K562 (cell line): Measurements from ENCODE around the gene SHOX.

Experiments used
- CC2D1A ChIP-seq: fragments of 450-650 bp; IDR thresholded peaks from 2 replicates; pipeline ENCODE4 v1.6.1; 2017; ENCODE audit warnings: mild to moderate bottlenecking
- CTCF ChIP-seq, 3 experiments: IDR thresholded peaks in 2 of 3; conservative IDR thresholded peaks in 1 of 3; 2 replicates each; pipeline ENCODE4 v1.5.1; 2011 to 2012; ENCODE audit warnings: low read length in 3 of 3, mild to moderate bottlenecking in 3 of 3, control low read depth in 2 of 3, improper control_type of control experiment in 1 of 3, inconsistent platforms in 1 of 3, low read depth in 1 of 3, mixed read lengths in 1 of 3, moderate library complexity in 1 of 3; ENCODE audit not compliant: insufficient read depth in 2 of 3
- EP300 ChIP-seq: IDR thresholded peaks from 2 replicates; pipeline ENCODE4 v1.6.1; 2012; ENCODE audit warnings: low read length, improper control_type of control experiment
- FOXA1 ChIP-seq: fragments of 450-650 bp; IDR thresholded peaks from 2 replicates; pipeline ENCODE4 v1.6.1; 2016; ENCODE audit warnings: mild to moderate bottlenecking, borderline replicate concordance
- MAFK ChIP-seq: IDR thresholded peaks from 2 replicates; pipeline ENCODE4 v1.6.1; 2011; ENCODE audit warnings: low read length, improper control_type of control experiment
- RNF2 ChIP-seq: sonication (generic); IDR thresholded peaks from 2 replicates; pipeline ENCODE4 v1.6.1; 2016
- TEAD4 ChIP-seq, 2 experiments: sonication (generic) in 1 of 2; formaldehyde crosslinking in 1 of 2; IDR thresholded peaks; 2 replicates each; pipeline versions ENCODE4 v1.6.1 to v1.8.0; 2012 to 2022; ENCODE audit warnings: borderline replicate concordance in 1 of 2, inconsistent platforms in 1 of 2, low read length in 1 of 2, mild to moderate bottlenecking in 1 of 2, missing genetic modification reagents in 1 of 2
- ZBTB33 ChIP-seq: sonication (generic); formaldehyde crosslinking; IDR thresholded peaks from 2 replicates; pipeline ENCODE4 v1.8.1; 2023; ENCODE audit warnings: mild to moderate bottlenecking, missing genetic modification reagents

GRCh38 chrX:623268-623598 lies 7.4 kb upstream of the SHOX start:
- TF ChIP-seq EP300 (no peak), MAFK (no peak), FOXA1 (no peak), ZBTB33 (CRISPR knock-in tag) (no peak), TEAD4 (IDR thresholded peaks at IDR 0.05; ENCODE audit: low read length) (no peak), TEAD4 (CRISPR knock-in tag; IDR thresholded peaks at IDR 0.05; ENCODE audit: borderline replicate concordance) (no peak), CTCF (IDR thresholded peaks at IDR 0.05 in 2 of 3, conservative IDR thresholded peaks at IDR 0.05 in 1 of 3; ENCODE audit: insufficient read depth in 2 of 3, low read depth in 1 of 3, low read length in 3 of 3) (no peak), CC2D1A (no peak), RNF2 (no peak)
